Left renal cortex interstitium (tissue), 4 donors: ENCODE results near the gene PCDHGB2. TPM values are rescaled to one million over a fixed set of nuclear protein-coding genes. Genes with fewer than 3 reads are reported as not detected.
"Not testable (repeated sequence)": the region's sequence is repeated elsewhere in the genome, so short reads cannot be mapped to it uniquely, and the experiment has no call there.

Experiments used
- DNase-seq, 4 donors: peaks; one replicate each; pipeline ENCODE4 v3.0.0-alpha.2; 2013; ENCODE audit warnings: low read depth in 4 of 4, low spot score in 2 of 4, missing footprints in 1 of 4
- polyA plus RNA-seq, 4 donors: library from polyadenylated mRNA; unstranded; fragments of 120-200 nt; gene quantifications; one replicate each; pipeline ENCODE4 v1.2.1, GENCODE V29; 2013; ENCODE audit not compliant: insufficient read length in 4 of 4

PCDHGB2 gene
- polyA plus RNA-seq, 4 donors = 3.2 to 4.9 (median 3.8) TPM

DNA sequence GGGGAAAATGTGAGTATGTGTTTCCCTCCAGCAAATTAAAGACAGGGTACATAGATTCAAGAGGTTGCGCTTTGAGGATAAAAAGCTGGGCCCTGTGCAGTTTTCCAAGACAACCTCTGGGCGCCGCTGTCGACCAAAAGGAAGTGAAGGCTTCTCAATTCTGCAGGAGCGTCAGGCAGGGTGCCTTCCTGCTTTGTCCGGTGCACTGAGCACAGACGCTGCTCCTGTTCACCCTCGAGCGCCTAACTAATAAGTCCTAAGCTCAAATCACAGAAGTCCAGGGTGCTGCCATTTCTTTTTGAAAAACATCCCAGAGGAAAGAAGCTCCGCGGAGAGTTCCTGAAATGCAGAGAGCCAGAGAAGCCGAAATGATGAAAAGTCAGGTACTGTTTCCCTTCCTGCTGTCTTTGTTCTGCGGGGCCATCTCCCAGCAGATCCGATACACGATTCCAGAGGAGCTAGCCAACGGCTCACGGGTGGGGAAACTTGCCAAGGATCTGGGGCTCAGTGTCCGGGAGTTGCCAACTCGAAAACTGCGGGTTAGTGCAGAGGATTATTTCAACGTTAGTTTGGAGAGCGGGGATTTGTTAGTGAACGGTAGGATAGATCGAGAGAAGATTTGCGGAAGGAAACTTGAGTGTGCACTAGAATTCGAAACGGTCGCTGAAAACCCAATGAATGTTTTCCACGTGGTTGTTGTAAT is 9.7 kb upstream of the PCDHGB2 start, which contains the start of gene PCDHGB1:
PCDHGB1 (plus strand) TSS at position 183 of the 703 bp plus-strand sequence; CDS start at position 345, 162 bp downstream.
- DNase-seq = no peak

DNA sequence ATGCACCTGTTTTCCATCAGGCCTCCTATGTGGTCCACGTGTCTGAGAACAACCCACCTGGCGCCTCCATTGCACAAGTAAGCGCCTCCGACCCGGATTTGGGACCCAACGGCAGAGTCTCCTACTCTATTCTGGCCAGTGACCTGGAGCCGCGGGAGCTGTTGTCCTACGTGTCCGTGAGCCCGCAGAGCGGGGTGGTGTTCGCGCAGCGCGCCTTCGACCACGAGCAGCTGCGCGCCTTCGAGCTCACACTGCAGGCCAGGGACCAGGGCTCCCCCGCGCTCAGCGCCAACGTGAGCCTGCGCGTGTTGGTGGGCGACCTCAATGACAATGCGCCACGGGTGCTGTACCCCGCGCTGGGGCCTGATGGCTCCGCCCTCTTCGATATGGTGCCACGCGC is 8.2 kb upstream of the PCDHGB2 start:
- no peak for DNase-seq

DNA sequence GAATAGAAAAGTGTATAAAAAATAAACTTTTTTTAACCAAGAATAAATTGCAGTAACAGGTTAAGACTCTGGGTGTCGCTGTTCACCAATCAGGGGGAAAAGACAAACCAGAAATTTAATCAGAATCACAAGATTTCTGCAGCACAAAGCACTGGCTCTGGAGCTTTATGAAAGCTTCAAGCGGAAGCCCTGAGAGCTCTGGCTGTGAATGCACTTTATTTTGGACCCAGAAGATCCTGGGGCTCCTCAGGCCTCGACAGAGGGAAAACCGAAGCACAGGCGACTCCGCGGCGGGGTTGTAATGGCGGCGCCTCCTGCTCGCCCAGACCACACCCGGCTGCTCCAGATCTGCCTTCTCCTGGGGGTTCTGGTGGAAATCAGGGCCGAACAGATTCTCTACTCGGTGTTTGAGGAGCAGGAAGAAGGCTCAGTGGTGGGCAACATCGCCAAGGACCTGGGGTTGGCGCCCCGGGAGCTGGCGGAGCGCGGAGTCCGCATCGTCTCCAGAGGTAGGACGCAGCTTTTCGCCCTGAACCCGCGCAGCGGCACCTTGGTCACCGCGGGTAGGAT is 4.8 kb upstream of the PCDHGB2 start, which contains the start of gene PCDHGA4:
PCDHGA4 (plus strand) TSS at position 122 of the 570 bp plus-strand sequence; CDS start at position 209, 87 bp downstream.
- no peak for DNase-seq

DNA sequence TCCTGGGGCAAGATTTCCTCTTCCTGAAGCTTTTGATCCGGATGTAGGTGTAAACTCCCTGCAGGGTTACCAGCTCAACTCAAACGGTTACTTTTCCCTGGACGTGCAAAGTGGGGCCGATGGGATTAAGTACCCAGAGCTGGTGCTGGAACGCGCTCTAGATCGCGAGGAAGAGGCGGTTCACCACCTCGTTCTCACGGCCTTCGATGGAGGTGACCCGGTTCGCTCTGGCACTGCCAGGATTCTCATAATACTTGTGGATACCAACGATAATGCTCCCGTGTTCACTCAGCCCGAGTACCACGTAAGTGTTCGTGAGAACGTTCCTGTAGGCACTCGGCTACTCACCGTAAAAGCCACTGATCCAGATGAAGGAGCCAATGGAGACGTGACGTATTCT is 4.2 kb upstream of the PCDHGB2 start:
- no peak for DNase-seq

DNA sequence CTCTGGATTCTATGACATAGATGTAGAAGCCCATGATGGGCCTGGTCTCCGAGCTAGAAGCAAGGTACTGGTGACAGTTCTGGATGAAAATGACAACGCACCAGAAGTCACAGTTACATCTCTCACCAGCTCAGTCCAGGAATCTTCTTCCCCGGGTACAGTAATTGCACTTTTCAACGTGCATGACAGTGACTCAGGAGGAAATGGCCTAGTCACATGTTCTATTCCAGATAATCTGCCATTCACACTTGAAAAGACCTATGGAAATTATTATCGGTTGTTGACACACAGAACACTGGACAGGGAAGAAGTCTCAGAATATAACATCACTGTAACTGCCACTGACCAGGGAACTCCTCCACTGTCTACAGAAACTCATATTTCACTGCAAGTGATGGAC is 3.7 kb upstream of the PCDHGB2 start:
- no peak for DNase-seq

DNA sequence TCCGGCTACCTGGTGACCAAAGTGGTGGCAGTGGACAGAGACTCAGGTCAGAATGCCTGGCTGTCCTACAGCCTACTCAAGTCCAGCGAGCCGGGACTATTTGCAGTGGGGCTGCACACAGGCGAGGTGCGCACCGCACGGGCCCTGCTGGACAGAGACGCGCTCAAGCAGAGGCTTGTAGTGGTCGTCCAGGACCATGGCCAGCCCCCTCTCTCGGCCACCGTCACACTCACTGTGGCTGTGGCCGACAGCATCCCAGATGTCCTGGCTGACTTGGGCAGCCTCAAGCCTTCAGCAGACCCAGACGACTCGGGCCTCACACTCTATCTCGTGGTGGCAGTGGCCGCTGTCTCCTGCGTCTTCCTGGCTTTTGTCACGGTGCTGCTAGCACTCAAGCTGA is 2.8 kb upstream of the PCDHGB2 start:
- DNase-seq = no peak

DNA sequence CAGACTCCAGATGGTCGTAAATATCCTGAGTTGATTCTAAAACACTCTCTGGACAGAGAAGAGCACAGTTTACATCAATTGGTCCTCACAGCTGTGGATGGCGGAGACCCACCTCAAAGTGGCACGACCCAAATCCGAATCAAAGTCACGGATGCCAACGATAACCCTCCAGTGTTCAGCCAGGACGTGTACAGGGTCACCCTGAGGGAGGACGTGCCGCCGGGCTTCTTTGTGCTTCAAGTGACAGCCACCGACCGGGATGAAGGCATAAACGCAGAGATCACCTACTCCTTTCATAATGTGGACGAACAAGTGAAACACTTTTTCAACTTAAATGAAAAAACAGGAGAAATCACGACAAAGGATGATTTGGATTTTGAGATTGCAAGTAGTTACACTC is 891 bp downstream of the PCDHGB2 start:
- DNase-seq = no peak

DNA sequence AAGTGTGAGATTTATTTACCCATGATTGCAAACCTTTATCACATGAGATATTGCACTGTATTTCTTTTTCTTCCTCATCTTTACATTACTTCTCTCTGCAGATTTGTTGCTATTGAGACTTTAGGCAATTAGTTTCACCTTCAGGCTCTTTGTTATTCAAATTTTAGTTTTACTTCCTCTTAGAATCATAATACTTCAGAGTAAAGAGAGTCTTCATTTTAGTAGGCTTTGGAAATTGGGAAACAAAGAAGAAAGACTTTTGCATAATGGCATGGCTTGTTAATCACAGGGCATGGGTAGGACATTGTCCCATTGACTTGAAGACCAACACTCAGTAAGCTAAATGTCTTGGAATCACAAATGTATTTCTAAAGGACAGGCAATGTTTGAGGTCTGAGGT is 2.9 kb downstream of the PCDHGB2 start:
- DNase-seq = no peak

DNA sequence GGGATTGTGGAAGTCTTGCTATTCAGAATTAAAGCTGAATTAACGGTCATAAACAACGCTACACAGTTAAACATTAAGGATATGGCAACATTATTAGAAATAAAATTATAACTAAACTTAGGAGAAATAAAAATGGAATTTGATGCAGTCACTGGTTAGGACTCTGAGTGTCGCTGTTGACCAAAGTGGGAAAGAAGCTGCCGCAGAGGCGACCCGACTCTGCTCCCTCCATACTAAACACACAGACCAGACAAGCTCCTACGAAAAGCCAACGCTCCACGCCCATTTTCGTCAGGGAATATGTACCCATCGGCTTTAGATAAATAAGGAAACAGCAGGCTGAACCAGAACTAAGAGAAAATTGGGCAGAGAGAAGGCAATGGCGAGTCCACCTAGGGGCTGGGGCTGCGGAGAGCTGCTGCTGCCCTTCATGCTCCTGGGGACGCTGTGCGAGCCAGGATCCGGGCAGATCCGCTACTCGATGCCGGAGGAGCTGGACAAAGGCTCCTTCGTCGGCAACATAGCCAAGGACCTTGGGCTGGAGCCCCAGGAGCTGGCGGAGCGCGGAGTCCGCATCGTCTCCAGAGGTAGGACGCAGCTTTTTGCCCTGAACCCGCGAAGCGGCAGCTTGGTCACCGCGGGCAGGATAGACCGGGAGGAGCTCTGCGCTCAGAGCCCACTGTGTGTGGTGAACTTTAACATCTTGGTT is 4.3 kb downstream of the PCDHGB2 start, which contains the start of gene PCDHGA5:
PCDHGA5 (plus strand) TSS at position 211 of the 709 bp plus-strand sequence; CDS start at position 380, 169 bp downstream.
- no peak for DNase-seq

DNA sequence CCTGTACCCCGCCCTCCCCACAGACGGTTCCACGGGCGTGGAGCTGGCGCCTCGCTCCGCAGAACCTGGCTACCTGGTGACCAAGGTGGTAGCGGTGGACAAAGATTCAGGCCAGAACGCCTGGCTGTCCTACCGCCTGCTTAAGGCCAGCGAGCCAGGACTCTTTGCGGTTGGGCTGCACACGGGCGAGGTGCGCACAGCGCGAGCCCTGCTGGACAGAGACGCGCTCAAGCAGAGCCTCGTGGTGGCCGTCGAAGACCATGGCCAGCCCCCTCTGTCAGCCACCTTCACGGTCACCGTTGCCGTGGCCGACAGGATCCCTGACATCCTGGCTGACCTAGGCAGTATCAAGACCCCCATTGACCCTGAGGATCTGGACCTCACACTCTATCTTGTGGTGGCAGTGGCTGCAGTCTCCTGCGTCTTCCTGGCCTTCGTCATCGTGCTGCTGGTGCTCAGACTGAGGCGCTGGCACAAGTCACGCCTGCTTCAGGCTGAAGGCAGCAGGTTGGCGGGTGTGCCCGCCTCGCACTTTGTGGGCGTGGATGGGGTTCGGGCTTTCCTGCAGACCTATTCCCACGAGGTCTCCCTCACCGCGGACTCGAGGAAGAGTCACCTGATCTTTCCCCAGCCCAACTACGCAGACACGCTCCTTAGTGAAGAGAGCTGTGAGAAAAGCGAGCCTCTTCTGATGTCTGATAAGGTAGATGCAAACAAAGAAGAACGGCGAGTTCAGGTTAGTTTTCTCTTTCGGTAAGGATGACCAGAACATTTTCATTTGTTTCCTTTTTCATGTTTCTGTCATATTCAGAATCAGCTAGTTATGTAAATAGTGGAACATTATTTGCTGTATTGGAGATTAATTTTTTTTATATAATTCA is 6.5 kb downstream of the PCDHGB2 start:
- no peak for DNase-seq

DNA sequence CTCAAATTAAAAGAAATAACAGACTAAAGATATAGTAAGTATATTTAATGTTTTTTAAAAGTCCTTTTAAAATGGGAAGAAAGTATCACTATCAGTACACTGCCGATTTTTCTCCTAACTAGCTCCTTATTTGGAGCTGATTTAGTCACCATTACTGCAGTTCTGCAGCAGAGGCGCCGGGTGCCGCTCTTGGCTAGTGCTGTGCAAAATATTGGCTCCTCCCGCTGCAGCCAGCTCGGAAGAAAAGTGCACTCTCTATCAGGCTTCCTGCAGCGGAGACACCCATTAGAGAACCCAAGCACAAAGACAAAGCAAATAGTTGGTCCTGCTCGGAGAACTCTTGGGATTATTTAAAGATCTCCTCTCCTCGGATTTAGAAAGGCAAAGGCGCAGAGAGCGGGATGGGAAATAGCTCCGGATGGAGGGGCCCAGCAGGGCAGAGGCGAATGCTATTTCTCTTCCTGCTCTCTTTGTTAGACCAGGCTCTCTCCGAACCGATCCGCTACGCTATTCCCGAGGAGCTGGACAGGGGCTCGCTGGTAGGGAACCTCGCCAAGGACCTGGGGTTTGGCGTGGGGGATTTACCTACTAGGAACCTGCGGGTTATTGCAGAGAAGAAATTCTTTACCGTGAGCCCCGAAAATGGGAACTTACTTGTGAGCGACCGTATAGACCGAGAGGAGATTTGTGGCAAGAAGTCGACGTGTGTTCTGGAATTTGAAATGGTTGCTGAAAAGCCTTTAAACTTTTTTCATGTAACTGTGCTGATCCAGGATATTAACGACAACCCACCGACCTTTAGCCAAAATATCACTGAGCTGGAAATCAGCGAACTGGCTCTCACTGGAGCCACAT is 10.4 kb downstream of the PCDHGB2 start, which contains the start of gene PCDHGB3:
PCDHGB3 (plus strand) TSS at position 249 of the 855 bp plus-strand sequence; CDS start at position 402, 153 bp downstream.
- no peak for DNase-seq

DNA sequence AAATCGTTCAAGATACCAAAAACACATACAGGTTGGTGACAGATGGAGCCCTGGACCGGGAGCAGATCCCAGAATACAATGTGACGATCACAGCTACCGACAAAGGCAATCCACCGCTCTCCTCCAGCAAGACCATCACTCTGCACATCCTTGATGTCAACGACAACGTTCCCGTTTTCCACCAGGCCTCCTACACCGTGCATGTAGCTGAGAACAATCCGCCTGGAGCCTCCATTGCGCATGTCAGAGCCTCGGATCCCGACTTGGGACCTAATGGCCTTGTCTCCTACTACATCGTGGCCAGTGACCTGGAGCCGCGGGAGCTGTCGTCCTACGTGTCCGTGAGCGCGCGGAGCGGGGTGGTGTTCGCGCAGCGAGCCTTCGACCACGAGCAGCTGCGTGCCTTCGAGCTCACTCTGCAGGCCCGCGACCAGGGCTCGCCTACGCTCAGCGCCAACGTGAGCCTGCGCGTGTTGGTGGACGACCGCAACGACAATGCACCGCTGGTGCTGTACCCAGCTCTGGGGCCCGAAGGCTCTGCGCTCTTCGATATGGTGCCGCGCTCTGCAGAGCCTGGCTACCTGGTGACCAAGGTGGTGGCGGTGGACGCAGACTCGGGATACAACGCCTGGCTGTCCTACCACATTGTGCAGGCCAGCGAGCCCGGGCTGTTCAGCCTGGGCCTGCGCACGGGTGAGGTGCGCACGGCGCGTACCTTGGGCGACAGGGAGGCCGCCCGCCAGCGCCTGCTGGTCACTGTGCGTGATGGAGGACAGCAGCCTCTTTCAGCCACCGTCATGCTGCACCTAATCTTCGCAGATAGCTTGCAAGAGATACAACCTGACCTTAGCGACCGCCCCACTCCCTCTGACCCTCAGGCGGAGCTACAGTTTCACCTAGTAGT is 12.0 kb downstream of the PCDHGB2 start:
- no peak for DNase-seq

DNA sequence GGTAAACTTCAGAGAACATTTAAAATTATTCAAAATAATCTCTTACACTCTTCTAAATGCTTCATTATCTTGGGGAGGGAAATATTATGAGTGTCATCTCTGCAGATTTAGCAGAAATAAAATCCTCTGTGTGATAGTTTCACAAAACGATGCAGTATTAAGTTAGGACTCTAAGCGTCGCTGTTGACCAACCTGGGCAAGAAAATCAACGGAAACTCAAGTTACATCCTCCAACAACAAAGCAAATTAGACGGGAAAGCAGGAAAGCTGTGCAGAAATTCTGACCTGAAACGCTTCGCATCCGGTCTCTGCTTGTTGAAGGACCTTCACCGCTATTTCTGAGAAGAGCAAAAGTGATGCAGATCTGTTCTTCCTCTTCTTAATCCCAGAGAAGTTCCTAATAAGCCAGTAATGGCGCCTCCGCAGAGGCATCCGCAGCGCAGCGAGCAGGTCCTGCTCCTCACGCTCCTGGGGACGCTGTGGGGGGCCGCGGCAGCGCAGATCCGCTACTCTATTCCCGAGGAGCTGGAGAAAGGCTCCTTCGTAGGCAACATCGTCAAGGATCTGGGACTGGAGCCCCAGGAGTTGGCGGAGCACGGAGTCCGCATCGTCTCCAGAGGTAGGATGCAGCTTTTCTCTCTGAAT is 14.0 kb downstream of the PCDHGB2 start, which contains the start of gene PCDHGA6:
PCDHGA6 (plus strand) TSS at position 219 of the 645 bp plus-strand sequence; CDS start at position 412, 193 bp downstream.
- DNase-seq = no peak

DNA sequence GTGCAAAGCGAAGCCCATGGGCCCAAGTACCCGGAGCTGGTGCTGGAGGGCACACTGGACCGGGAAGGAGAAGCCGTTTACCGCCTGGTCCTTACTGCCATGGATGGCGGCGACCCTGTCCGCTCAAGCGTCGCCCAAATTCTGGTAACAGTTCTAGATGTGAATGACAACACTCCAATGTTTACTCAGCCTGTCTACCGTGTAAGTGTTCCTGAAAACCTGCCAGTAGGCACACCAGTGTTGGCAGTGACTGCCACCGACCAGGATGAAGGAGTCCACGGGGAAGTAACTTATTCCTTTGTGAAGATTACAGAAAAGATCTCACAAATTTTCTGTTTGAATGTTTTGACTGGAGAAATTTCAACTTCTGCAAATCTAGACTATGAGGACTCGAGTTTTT is 14.8 kb downstream of the PCDHGB2 start:
- no peak for DNase-seq

DNA sequence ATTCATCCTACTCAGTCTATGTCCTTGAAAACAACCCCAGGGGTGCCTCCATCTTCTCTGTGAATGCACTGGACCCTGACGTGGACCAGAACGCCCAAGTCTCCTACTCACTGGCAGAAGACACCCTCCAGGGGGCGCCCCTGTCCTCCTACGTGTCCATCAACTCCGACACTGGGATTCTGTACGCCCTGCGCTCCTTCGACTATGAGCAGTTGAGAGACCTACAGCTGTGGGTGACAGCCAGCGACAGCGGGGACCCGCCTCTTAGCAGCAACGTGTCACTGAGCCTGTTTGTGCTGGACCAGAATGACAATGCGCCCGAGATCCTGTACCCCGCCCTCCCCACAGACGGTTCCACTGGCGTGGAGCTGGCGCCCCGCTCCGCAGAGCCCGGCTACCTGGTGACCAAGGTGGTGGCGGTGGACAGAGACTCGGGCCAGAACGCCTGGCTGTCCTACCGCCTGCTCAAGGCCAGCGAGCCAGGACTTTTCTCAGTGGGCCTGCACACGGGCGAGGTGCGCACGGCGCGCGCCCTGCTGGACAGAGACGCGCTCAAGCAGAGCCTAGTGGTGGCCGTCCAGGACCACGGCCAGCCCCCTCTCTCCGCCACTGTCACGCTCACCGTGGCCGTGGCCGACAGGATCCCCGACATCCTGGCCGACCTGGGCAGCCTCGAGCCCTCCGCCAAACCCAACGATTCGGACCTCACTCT is 15.8 kb downstream of the PCDHGB2 start:
- not testable (repeated sequence) for DNase-seq

DNA sequence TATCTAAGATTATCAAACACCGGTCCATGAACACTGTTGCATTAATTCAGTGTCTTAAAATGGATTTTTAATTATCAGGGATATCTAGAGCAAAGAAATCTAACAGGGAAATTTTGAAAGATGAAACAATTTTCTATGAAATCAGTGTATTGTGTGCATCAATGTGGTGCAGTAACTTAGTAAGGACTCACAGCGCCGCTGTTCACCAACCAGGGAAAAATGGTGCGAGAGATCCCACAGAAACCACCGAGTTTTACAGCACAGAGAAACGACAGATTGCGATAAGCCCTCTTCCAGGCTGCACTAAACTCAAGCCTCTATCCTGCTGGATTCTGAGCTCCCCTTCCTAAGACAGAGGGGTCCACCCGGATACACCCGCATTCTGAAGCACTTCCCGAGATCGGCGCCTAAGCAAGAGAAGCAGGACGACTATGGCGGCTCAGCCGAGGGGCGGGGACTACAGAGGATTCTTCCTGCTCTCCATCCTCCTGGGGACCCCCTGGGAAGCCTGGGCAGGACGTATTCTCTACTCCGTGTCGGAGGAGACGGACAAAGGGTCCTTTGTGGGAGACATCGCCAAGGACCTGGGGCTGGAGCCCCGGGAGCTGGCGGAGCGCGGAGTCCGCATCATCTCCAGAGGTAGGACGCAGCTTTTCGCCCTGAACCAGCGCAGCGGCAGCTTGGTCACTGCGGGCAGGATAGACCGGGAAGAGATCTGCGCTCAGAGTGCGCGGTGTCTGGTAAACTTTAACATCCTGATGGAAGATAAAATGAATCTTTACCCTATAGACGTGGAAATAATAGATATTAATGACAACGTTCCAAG is 22.9 kb downstream of the PCDHGB2 start, which contains the start of gene PCDHGA7:
PCDHGA7 (plus strand) TSS at position 274 of the 826 bp plus-strand sequence; CDS start at position 432, 158 bp downstream.
- no peak for DNase-seq
